HG03432 (cell line): ENCODE results near the gene SPATA9.

ENCODE experiments used
- ATAC-seq: cut with Tn5 transposase; IDR thresholded peaks from one replicate; pipeline ENCODE4 v1.9.1; 2021; ENCODE audit warnings: mild to moderate bottlenecking, moderate library complexity; ENCODE audit not compliant: unreplicated experiment

SPATA9 gene

GRCh38 chr5:95620870-95621838 lies 61.6 kb downstream of the SPATA9 start:
- ATAC-seq = peak; percentile 57

- peak; percentile 71 for ATAC-seq
Observed at GRCh38 chr5:95620030-95620869, 62.5 kb downstream of the SPATA9 start, which contains the start of gene GPR150. TSS of gene GPR150 (plus strand) at chr5:95620087. CDS start at chr5:95620276, 189 bp downstream.

- no peak for ATAC-seq
Observed at GRCh38 chr5:95619514-95620029, 63.2 kb downstream of the SPATA9 start.

- no peak for ATAC-seq
Observed at GRCh38 chr5:95619096-95619495, 63.7 kb downstream of the SPATA9 start.

- no peak for ATAC-seq
Observed at GRCh38 chr5:95617057-95617456, 65.7 kb downstream of the SPATA9 start.

- ATAC-seq = peak; percentile 51
Observed at GRCh38 chr5:95615164-95615467, 67.7 kb downstream of the SPATA9 start.

- no peak for ATAC-seq
Observed at GRCh38 chr5:95613514-95613913, 69.3 kb downstream of the SPATA9 start.

- ATAC-seq = no peak
Observed at GRCh38 chr5:95611396-95611795, 71.4 kb downstream of the SPATA9 start.

GRCh38 chr5:95610546-95610945 lies 72.2 kb downstream of the SPATA9 start:
- no peak for ATAC-seq

- ATAC-seq = no peak
Observed at GRCh38 chr5:95609711-95610110, 73.1 kb downstream of the SPATA9 start.
